ENCODE data around the gene BRD4.

BRD4 gene

GRCh38 chr19:15315101-15315500 is 17.2 kb downstream of the BRD4 start:
- no peak for DNase-seq (ENCODE audit: low read depth, low spot score)

GRCh38 chr19:15313649-15314279 is 18.6 kb downstream of the BRD4 start:
- DNase-seq (ENCODE audit: low read depth, low spot score), result no peak

- no peak for DNase-seq (ENCODE audit: low read depth, low spot score)
Measured at GRCh38 chr19:15307169-15307568, 25.2 kb downstream of the BRD4 start.

- DNase-seq (ENCODE audit: low read depth, low spot score), result no peak
Measured at GRCh38 chr19:15305582-15306334, 26.6 kb downstream of the BRD4 start.

- DNase-seq (ENCODE audit: low read depth, low spot score), result no peak
Measured at GRCh38 chr19:15304140-15304705, 28.1 kb downstream of the BRD4 start.

GRCh38 chr19:15303105-15303780 is 29.1 kb downstream of the BRD4 start:
- no peak for DNase-seq (ENCODE audit: low read depth, low spot score)

GRCh38 chr19:15300533-15301197 is 31.7 kb downstream of the BRD4 start:
- no peak for DNase-seq (ENCODE audit: low read depth, low spot score)

- no peak for DNase-seq (ENCODE audit: low read depth, low spot score)
Measured at GRCh38 chr19:15299568-15300409, 32.5 kb downstream of the BRD4 start.

- no peak for DNase-seq (ENCODE audit: low read depth, low spot score)
Measured at GRCh38 chr19:15298847-15299567, 33.3 kb downstream of the BRD4 start.

- no peak for DNase-seq (ENCODE audit: low read depth, low spot score)
Measured at GRCh38 chr19:15297416-15298224, 34.7 kb downstream of the BRD4 start.

- DNase-seq (ENCODE audit: low read depth, low spot score), result no peak
Measured at GRCh38 chr19:15296841-15297415, 35.4 kb downstream of the BRD4 start.

- DNase-seq (ENCODE audit: low read depth, low spot score), result no peak
Measured at GRCh38 chr19:15296353-15296752, 36.0 kb downstream of the BRD4 start.

GRCh38 chr19:15294561-15294990 is 37.8 kb downstream of the BRD4 start:
- no peak for DNase-seq (ENCODE audit: low read depth, low spot score)

- DNase-seq (ENCODE audit: low read depth, low spot score), result no peak
Measured at GRCh38 chr19:15293781-15294491, 38.4 kb downstream of the BRD4 start.

- DNase-seq (ENCODE audit: low read depth, low spot score), result no peak
Measured at GRCh38 chr19:15292847-15293582, 39.3 kb downstream of the BRD4 start.

GRCh38 chr19:15292140-15292539 is 40.2 kb downstream of the BRD4 start:
- no peak for DNase-seq (ENCODE audit: low read depth, low spot score)

- no peak for DNase-seq (ENCODE audit: low read depth, low spot score)
Measured at GRCh38 chr19:15291548-15292021, 40.8 kb downstream of the BRD4 start.

GRCh38 chr19:15291089-15291488 is 41.2 kb downstream of the BRD4 start:
- DNase-seq (ENCODE audit: low read depth, low spot score), result no peak

Measured in activated naive CD8-positive, alpha-beta T cell treated with anti-CD3 and anti-CD28 coated beads, Interleukin-2, amount 50 U/mL, for 16 hours (primary cell).